ENCODE results near the gene SH2D3C. TPM values are rescaled to one million over a fixed set of nuclear protein-coding genes. Genes with fewer than 3 reads are reported as not detected.

The SH2D3C gene
- total RNA-seq, 4 donors from 2014 or later = 6.8 to 23.0 (median 8.4) TPM

DNA sequence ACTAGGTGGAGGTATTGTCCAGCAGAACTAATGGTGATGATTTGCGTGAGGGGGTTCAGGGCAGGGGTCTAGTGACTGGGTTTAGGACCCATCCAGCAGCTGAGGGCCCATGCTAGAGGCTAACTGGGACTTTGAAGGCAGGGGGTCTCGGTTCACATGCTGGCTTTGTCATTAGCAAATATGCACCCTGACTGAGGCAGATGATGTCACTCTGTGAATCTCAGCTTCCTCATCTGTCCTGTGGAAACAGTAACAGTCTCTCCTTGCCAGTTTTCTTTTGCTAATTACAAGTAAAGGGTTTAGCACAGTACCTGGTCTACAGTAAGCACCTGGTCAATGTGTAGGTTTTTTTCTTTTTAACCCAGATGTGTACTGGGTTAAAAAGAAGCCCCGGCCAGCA, 5.2 kb downstream of the SH2D3C start:
- no peak for TF ChIP-seq CTCF (IDR thresholded peaks at IDR 0.05; ENCODE audit: low read depth)

DNA sequence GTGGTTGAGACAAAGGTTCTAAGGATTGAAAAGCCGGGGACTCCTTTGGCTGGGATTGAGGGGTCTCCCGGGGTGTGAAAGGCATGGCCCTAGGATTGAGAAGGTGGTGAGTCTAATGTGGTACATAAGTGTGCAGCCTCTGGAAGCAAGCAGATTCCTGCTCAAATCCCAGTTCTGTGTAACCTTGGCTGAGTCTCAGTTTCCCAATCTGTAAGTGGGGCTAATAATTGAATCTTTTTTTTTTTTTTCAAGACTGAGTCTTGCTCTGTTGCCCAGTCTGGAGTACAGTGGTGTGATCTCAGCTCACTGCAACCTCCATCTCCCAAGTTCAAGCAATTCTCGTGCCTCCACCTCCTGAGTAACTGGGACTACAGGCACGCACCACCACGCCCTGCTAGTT, 5.9 kb downstream of the SH2D3C start:
- TF ChIP-seq CTCF (IDR thresholded peaks at IDR 0.05; ENCODE audit: low read depth) = no peak

GRCh38 chr9:127771570-127772189, 6.8 kb downstream of the SH2D3C start:
- TF ChIP-seq CTCF (IDR thresholded peaks at IDR 0.05; ENCODE audit: low read depth) = no peak

- no peak for TF ChIP-seq CTCF (IDR thresholded peaks at IDR 0.05; ENCODE audit: low read depth)
These were observed 7.4 kb downstream of the SH2D3C start for GRCh38 chr9:127770905-127771569.

GRCh38 chr9:127770583-127770904, 7.9 kb downstream of the SH2D3C start:
- TF ChIP-seq CTCF (IDR thresholded peaks at IDR 0.05; ENCODE audit: low read depth) = no peak

DNA sequence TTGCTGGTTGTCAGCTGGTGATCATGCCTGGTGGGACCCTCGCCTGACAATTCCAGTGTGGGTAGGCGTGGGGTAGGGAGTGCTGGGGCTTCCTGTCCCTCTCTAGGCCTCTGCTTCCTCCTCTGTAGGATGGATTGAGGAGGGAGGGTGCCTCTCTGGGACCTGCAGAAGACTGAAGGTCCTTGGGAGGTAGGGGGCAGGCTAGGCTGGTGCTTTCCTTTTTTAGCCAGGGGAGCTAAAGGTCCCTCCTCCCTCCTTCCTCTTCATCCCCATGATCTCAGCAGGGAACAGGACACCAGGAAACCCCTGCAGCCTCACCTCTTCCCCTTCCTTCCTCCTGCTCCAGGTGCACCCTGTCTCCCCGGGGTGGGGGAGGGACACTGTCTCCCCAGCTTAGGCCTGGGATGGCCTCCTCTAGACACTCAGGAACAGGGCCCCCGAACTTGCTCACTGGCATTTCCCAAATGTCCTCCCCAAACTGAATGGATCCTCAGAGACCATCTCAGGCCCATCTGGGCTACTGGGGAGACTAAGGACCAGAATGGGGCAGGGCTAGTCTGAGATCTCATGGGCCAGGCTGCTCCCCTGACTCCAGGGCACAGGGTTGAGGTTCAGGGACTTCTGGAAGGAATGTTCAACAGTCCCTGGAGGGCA, 8.4 kb downstream of the SH2D3C start:
- TF ChIP-seq CTCF (IDR thresholded peaks at IDR 0.05; ENCODE audit: low read depth) = no peak

DNA sequence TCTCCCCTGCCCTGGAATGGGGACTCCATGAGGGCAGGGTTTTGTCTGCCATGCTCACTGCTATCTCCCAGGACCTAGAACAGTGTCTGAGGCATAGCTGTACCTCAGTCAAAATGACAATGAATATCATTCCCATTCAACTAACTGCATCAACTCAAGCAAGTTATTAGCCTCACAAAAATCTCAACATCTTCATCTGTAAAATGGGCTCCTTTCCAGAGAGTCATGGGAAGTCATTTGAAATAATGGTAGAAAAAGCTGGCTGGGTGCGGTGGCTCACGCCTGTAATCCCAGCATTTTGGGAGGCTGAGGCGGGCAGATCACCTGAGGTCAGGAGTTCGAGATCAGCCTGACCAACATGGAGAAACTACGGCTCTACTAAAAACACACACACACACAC, 9.4 kb downstream of the SH2D3C start:
- no peak for TF ChIP-seq CTCF (IDR thresholded peaks at IDR 0.05; ENCODE audit: low read depth)
